GM12891 (cell line): ENCODE measurements around the gene EPHA1.

Source experiments
- DNase-seq: peaks from one replicate; pipeline ENCODE4 v3.0.0; 2011; ENCODE audit warnings: low spot score; ENCODE audit not compliant: insufficient read length
- FAIRE-seq: peaks from 2 replicates; lab custom pipeline; 2011; peaks lifted over from hg19 to GRCh38; lab: Jason Lieb, UNC
- PAX5 ChIP-seq: IDR thresholded peaks from 2 replicates; pipeline ENCODE4 v1.6.1; 2011; ENCODE audit warnings: low read length, moderate library complexity, mild to moderate bottlenecking; ENCODE audit not compliant: insufficient read depth, severe bottlenecking
- POLR2A ChIP-seq: IDR thresholded peaks from 2 replicates; pipeline ENCODE4 v1.6.1; 2011; ENCODE audit warnings: low read depth, low read length, control low read depth
- POLR2AphosphoS5 ChIP-seq: IDR thresholded peaks from 2 replicates; pipeline ENCODE4 v1.6.1; 2011; ENCODE audit warnings: low read depth, low read length, control low read depth
- POU2F2 ChIP-seq: IDR thresholded peaks from 2 replicates; pipeline ENCODE4 v1.6.1; 2011; ENCODE audit warnings: low read depth, mild to moderate bottlenecking, control low read depth, low read length, moderate library complexity
- SPI1 ChIP-seq: IDR thresholded peaks from 2 replicates; pipeline ENCODE4 v1.6.1; 2011; ENCODE audit warnings: low read depth, low read length, control low read depth
- TAF1 ChIP-seq: IDR thresholded peaks from 2 replicates; pipeline ENCODE4 v1.6.1; 2011; ENCODE audit warnings: low read depth, low read length, control low read depth

The EPHA1 gene

DNA sequence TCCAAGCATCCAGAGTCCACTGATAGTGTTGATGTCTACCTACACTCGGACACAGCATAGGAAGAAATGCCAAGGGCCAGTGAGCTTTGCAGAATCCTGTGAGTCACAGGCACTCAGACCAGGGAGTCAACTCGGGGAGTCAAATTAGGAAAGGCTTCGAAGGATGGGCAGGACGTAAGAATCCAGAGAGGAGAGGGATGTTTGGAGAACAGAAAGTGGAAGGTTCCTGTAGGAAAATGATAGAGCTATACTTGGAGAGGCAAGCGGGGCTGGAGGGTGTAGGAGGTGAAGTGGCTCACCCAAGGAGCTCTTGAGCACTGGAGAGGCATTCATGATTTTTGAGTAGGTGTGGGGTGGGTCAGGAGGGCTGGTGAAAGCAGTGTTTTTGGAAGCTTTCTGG is 24.5 kb downstream of the EPHA1 start:
- FAIRE-seq (no peak), DNase-seq (no peak)
- no peak for TF ChIP-seq POLR2A
- no peak for TF ChIP-seq SPI1
- no peak for TF ChIP-seq POU2F2
- TF ChIP-seq PAX5 = no peak
- no peak for TF ChIP-seq TAF1
- no peak for TF ChIP-seq POLR2AphosphoS5

DNA sequence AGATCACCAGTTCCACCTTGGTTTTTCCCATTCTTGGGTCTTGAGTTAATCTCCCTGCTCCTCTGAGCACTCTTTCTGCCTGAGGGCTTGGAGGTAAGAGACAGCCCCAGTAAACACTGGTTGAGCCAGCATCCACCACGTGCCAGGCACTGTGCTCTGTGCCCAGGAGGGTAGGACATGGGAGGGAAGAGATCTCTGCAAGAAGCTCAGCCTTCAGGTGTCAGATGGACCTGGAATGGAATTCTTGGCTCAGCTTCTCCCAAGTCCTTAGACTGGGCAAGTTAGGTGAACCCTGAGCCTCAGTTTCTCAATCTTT is 25.1 kb downstream of the EPHA1 start:
- TF ChIP-seq PAX5 = no peak
- TF ChIP-seq SPI1 = no peak
- TF ChIP-seq POLR2AphosphoS5 = no peak
- no peak for TF ChIP-seq POLR2A
- TF ChIP-seq POU2F2 = no peak
- no peak for TF ChIP-seq TAF1
- FAIRE-seq (no peak), DNase-seq (no peak)

DNA sequence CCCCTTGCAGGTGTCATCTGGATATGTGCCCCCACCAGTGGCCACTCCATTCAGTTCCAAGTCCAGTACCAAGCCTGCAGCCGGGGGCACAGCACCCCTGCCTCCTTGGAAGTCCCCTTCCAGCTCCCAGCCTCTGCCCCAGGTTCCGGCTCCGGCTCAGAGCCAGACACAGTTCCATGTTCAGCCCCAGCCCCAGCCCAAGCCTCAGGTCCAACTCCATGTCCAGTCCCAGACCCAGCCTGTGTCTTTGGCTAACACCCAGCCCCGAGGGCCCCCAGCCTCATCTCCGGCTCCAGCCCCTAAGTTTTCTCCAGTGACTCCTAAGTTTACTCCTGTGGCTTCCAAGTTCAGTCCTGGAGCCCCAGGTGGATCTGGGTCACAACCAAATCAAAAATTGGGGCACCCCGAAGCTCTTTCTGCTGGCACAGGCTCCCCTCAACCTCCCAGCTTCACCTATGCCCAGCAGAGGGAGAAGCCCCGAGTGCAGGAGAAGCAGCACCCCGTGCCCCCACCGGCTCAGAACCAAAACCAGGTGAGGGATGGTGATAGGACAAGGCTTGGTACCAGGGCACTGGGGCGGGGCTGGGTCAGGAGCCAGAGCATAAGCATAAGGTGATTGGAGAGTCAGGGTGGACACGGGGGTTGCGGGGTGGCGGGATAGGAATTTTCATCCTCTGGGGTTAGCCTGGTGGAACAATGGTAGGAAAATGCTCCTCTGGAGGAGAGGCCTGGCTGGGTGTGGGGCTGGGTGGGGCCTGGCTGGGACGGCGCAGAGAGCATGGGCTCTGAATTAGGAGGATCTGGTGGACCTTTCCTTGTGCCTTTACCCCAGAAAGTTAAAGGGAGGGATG is 25.6 kb downstream of the EPHA1 start:
- FAIRE-seq (no peak), DNase-seq (no peak)
- TF ChIP-seq TAF1 (no peak), POLR2AphosphoS5 (0 out of 2 replicates have a peak, but pooled peaks have one; percentile 7), POLR2A (no peak), PAX5 (no peak), SPI1 (no peak), POU2F2 (no peak)

DNA sequence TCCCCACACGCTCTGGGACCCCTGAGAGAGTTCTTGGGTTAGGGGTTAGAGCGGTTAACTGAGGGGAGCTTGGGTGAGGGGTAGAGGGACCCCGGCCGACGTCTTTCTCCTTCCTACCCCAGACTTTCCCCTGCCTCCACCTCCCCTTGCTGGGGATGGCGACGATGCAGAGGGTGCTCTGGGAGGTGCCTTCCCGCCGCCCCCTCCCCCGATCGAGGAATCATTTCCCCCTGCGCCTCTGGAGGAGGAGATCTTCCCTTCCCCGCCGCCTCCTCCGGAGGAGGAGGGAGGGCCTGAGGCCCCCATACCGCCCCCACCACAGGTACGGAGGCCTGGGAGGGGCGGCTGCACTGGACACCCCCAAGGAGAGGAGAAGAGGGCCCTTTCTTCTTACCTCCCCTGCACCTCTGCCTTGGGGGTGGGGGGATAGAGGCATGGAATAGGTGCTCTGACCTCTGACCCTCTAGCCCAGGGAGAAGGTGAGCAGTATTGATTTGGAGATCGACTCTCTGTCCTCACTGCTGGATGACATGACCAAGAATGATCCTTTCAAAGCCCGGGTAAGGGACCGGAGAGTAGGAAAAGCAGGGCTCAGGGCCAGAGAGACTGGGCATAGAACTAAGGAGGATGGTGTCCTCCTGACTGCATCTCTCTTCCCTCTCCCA is 26.4 kb downstream of the EPHA1 start:
- FAIRE-seq (no peak), DNase-seq (no peak)
- TF ChIP-seq PAX5 = no peak
- TF ChIP-seq POU2F2 = no peak
- TF ChIP-seq POLR2AphosphoS5 = no peak
- no peak for TF ChIP-seq POLR2A
- no peak for TF ChIP-seq SPI1
- TF ChIP-seq TAF1 = no peak

DNA sequence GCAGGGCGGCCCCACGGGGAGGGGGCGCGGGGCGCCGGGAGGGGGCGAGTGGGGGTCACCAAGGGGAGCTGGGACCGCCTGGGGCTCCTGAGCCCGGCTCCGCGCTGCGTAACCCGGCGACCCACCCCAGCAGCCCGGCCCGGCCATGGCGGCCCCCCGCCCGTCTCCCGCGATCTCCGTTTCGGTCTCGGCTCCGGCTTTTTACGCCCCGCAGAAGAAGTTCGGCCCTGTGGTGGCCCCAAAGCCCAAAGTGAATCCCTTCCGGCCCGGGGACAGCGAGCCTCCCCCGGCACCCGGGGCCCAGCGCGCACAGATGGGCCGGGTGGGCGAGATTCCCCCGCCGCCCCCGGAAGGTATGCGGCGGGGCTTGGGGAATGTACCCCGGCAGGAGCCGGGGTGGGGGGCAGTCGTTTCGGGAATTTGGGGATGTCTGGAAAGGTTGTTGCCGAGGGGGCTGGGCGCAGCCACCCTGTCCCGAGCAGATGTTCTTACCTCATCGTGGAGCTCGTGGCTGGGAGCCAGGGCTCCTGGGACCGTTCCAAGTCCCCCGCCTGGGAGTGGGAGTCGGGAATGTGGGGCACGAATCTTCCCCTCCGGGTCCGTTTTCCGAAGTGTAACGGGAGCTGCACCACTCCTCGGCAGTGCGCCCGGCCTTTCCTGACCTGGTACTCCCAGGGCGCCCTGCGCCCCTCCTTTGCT is 27.1 kb downstream of the EPHA1 start:
- FAIRE-seq = no peak
- peak; percentile 61 for DNase-seq
- TF ChIP-seq POU2F2 (no peak), POLR2AphosphoS5 (no peak), PAX5 (no peak), TAF1 (no peak), SPI1 (no peak), POLR2A (no peak)

DNA sequence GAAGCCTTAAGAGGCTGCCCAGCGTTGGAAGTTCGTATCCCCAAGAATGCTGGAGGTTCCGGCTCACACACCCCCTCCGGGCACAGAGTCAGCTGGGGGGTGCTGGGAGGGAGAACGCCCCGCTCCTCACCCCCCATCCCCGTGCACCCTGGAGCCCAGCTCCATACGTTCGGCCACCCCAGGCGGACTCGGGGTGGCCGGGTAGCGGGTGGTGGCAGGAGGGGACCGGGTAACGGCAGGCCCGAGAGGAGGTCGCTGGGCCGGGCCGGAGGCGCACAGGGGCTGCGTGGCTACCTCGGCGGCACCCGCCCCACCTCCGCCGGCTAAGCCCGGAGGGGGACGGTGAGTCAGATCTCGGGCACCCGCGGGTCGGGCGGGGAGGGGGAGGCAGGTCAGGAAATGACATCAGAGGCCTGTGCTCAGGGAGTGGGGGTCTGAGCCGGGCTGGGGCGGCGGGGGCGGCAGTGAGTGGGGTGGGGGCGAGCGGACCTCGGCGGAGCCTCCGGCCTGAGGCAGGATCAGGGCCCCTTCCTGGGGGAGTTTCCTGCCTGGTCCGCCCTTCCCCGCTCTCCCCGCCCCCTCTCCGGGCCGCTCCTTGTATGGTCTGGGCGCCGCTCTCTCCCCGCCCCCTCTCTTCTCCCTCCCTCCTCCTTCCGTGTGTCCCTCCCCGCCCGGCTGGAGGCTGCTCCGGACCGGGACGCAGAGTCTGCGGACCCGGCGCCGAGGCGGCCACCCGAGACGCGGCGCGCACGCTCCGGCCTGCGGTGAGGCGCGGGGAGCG is 27.8 kb downstream of the EPHA1 start, which contains the start of gene ZYX:
ZYX (plus strand) TSS at position 700 of the 781 bp plus-strand sequence. CDS start 227 bp downstream, outside the sequence.
- DNase-seq = peak; percentile 97
- FAIRE-seq = peak; percentile 65
- no peak for TF ChIP-seq SPI1
- peak; percentile 2; the same call in 1 of the 2 replicates for TF ChIP-seq TAF1

DNA sequence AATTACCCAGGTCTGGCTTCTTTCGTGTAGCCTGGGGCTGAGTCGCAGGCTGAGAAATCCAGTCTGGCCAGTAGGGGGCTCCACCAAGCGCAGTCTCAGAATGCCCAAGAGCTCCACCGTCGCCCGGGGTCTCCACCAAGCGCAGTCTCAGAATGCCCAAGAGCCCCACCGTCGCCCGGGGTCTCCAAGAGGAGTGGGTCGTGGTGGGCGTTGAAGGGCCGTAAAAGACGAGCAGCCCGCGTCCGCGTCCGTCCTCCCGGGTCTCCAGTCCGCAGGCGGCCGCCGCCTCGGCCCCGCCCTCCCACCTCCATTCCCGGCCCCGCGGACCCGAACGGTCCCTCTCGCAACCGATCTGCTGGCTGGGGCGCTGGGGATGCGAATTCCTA is 28.4 kb downstream of the EPHA1 start:
- no peak for TF ChIP-seq PAX5
- no peak for TF ChIP-seq TAF1
- TF ChIP-seq SPI1 = no peak
- TF ChIP-seq POLR2AphosphoS5 = no peak
- TF ChIP-seq POLR2A = no peak
- TF ChIP-seq POU2F2 = no peak
- FAIRE-seq = no peak
- DNase-seq = peak; percentile 68

DNA sequence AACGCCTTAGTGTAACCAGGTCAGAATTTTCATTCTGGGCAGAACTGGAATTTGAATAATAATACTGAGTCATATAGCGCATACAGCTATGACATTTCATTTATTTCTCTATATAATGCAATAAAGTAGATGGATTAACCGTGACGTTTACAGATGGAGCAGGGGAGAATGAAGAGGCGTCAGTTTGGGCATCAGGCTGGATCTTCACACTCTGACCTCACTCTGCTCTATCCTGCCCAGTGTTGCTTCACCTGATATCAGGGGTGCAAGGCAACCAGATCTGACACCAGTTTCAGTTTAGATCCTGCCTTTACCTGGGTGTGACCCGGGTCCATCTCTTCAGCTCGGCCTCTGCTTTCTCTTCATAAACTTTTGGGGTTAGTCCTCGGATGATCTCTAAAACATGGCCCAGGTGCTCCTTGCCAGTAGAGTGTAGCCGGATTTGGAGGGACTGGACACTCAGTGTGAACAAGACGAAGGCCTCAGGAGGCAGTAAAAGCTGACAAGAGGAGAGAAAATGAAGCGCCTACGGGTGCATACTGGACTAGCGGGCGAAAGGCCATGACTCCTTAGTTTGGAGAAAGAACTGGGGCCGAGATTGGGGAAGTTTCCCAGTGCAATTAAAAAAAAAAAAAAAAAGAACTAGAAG is 28.9 kb downstream of the EPHA1 start:
- DNase-seq = no peak
- FAIRE-seq = no peak
- TF ChIP-seq PAX5 = no peak
- no peak for TF ChIP-seq SPI1
- TF ChIP-seq TAF1 = no peak
- TF ChIP-seq POU2F2 = no peak; the same call in 1 of the 2 replicates
- no peak for TF ChIP-seq POLR2A
- no peak for TF ChIP-seq POLR2AphosphoS5
